Neural progenitor cell (in vitro differentiated cells): ENCODE measurements around the gene AIM2.

Experiments used
- EZH2 ChIP-seq: fragments of 200-600 bp; sonication (generic); IDR thresholded peaks from 2 replicates; pipeline ENCODE4 v1.6.1; 2017; ENCODE audit warnings: antibody characterized with exemption, mild to moderate bottlenecking, moderate library complexity
- TF ChIP-seq, protein P1 (sequence below): fragments of 200-600 bp; sonication (generic); IDR thresholded peaks from 2 replicates; pipeline ENCODE4 v1.5.1; 2017; ENCODE audit warnings: antibody characterized with exemption, mild to moderate bottlenecking

DNA sequence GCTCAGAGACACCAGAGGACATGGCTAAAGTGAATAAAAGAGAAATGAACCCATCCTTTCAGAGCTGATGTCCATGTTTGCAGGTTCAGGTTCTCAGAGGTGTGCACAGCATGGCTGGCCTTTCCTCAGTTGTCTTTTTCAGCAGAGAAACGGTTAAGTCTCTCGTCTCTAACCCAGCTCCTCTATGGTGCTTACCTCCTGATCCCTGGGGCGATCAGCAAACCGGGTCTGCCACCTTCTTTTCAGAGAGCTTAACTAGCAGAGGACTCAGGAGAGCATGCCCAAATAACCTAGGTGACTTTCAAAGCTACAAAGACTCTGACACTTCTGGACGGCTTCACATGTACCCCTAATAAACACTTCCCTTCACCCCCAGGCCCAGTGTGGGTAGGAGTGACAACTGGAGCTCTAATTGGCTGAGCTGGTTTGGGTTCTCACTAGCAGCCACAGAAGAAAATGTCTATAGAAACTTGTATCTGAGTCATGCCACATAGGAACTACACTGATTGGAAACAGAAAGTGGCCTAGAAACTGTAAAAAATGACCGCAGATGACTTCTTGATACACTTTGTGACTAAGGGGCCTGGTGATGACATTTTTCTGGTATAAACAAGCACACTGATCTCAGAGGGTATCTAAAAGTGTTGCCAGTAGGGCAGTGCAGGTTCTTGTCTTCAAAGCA is at the start of gene AIM2:
- no peak for TF ChIP-seq EZH2
- TF ChIP-seq, protein P1, sequence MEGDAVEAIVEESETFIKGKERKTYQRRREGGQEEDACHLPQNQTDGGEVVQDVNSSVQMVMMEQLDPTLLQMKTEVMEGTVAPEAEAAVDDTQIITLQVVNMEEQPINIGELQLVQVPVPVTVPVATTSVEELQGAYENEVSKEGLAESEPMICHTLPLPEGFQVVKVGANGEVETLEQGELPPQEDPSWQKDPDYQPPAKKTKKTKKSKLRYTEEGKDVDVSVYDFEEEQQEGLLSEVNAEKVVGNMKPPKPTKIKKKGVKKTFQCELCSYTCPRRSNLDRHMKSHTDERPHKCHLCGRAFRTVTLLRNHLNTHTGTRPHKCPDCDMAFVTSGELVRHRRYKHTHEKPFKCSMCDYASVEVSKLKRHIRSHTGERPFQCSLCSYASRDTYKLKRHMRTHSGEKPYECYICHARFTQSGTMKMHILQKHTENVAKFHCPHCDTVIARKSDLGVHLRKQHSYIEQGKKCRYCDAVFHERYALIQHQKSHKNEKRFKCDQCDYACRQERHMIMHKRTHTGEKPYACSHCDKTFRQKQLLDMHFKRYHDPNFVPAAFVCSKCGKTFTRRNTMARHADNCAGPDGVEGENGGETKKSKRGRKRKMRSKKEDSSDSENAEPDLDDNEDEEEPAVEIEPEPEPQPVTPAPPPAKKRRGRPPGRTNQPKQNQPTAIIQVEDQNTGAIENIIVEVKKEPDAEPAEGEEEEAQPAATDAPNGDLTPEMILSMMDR, result no peak
